Esophagus squamous epithelium (tissue), 5 donors: Measurements from ENCODE around the gene PODNL1. TPM values are rescaled to one million over a fixed set of nuclear protein-coding genes. Genes with fewer than 3 reads are reported as not detected.

ENCODE experiments used
- DNase-seq: peaks from one replicate; lab custom pipeline; 2025; lab: John Stamatoyannopoulos, UW
- H3K27ac ChIP-seq, 4 donors: fragments of 200-600 bp; sonication (generic); one replicate each; pipeline ENCODE4 v1.5.1; 2016 to 2019; ENCODE audit warnings: mild to moderate bottlenecking in 1 of 4
- H3K27me3 ChIP-seq, 4 donors: fragments of 200-600 bp; sonication (generic); 1 replicate in 3 of 4; 2 replicates in 1 of 4; pipeline versions ENCODE4 v1.5.1 to v1.6.0; 2017 to 2021; ENCODE audit warnings: antibody characterized with exemption in 1 of 4
- H3K36me3 ChIP-seq, 3 donors: fragments of 200-600 bp; sonication (generic); one replicate each; pipeline ENCODE4 v1.5.1; 2016 to 2019
- H3K4me1 ChIP-seq, 3 donors: fragments of 200-600 bp; sonication (generic); one replicate each; pipeline ENCODE4 v1.5.1; 2017 to 2019
- H3K4me3 ChIP-seq, 4 donors: fragments of 200-600 bp; sonication (generic); 1 replicate in 3 of 4; 2 replicates in 1 of 4; pipeline ENCODE4 v1.5.1; 2016 to 2019; ENCODE audit warnings: mild to moderate bottlenecking in 2 of 4, moderate library complexity in 1 of 4
- H3K9me3 ChIP-seq, 3 donors: fragments of 200-600 bp; sonication (generic); one replicate each; pipeline ENCODE4 v1.5.1; 2016 to 2019
- POLR2A ChIP-seq, 4 donors: fragments of 450-650 bp; IDR thresholded peaks; one replicate each; pipeline ENCODE4 v1.6.1; 2017; ENCODE audit warnings: antibody characterized with exemption in 4 of 4, mild to moderate bottlenecking in 4 of 4, moderate library complexity in 3 of 4
- WGBS, 2 donors: methylation state at CpG; one replicate each; pipeline ENCODE4 v1.1.5; 2018; 5-methylcytosine and 5-hydroxymethylcytosine counted together
- intact Hi-C: fragments of 100-400 bp; cut with DNase I; formaldehyde crosslinking; loops from one replicate; pipeline ENCODE4 v1.15.0; 2022
- total RNA-seq, 4 donors: library from RNA; depleted of rRNA; stranded (reverse); fragments of >200 nt; gene quantifications; one replicate each; pipeline ENCODE4 v1.1.0, GENCODE V29; 2016
- TF ChIP-seq, protein P1 (sequence below), 6 experiments: fragments of 450-650 bp in 4 of 6; fragments of 200-600 bp in 2 of 6; sonication (generic) in 2 of 6; IDR thresholded peaks; one replicate each; pipeline ENCODE4 v1.5.1; 2016 to 2019; ENCODE audit warnings: antibody characterized with exemption in 6 of 6, mild to moderate bottlenecking in 4 of 6, moderate library complexity in 4 of 6
- donor health status: DM: yes; HTN: yes; CAD: no.

Gene PODNL1
- total RNA-seq, 4 donors from 2014 or later = 2.3 to 8.0 (median 3.3) TPM

DNA sequence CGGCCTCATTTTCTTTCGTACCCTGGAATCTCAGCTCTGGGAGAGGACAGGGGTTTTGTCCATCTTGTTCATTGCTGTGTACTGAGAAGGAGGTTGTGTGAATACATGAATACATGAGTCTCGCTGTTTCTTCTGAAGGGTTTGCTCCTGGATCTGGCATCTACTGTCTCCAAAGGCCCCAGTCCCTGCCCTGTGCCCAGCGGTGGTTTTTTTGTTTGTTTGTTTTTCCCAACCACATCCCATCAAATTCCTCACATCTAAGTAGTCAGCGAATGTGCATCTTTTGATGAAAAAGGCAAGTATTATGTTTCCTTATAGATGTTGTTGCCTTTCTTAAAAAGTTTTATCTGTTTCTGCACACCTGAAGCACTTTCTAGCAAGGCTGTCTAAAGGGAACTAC is 26.6 kb upstream of the PODNL1 start:
- DNase-seq = no peak
- H3K4me1 ChIP-seq = peaks cover 0 to 20% (median 0%) of the 10 kb centered on the region in 3 donors
- intact Hi-C loops = no loop called here
- peaks cover 24 to 100% (median 40%) of the 10 kb centered on the region in 3 donors for H3K36me3 ChIP-seq
- H3K27ac ChIP-seq = no peak overlapping the region
- no peak overlapping the region for H3K4me3 ChIP-seq
- H3K9me3 ChIP-seq = no peaks in the 10 kb centered on the region
- no peak for TF ChIP-seq POLR2A (IDR thresholded peaks at IDR 0.05)
- TF ChIP-seq, protein P1, sequence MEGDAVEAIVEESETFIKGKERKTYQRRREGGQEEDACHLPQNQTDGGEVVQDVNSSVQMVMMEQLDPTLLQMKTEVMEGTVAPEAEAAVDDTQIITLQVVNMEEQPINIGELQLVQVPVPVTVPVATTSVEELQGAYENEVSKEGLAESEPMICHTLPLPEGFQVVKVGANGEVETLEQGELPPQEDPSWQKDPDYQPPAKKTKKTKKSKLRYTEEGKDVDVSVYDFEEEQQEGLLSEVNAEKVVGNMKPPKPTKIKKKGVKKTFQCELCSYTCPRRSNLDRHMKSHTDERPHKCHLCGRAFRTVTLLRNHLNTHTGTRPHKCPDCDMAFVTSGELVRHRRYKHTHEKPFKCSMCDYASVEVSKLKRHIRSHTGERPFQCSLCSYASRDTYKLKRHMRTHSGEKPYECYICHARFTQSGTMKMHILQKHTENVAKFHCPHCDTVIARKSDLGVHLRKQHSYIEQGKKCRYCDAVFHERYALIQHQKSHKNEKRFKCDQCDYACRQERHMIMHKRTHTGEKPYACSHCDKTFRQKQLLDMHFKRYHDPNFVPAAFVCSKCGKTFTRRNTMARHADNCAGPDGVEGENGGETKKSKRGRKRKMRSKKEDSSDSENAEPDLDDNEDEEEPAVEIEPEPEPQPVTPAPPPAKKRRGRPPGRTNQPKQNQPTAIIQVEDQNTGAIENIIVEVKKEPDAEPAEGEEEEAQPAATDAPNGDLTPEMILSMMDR (IDR thresholded peaks at IDR 0.05) = no peak
- no peaks in the 10 kb centered on the region for H3K27me3 ChIP-seq
- 84 to 88% methylated on average over 5 of the region's 5 CpGs for WGBS, 2 donors

DNA sequence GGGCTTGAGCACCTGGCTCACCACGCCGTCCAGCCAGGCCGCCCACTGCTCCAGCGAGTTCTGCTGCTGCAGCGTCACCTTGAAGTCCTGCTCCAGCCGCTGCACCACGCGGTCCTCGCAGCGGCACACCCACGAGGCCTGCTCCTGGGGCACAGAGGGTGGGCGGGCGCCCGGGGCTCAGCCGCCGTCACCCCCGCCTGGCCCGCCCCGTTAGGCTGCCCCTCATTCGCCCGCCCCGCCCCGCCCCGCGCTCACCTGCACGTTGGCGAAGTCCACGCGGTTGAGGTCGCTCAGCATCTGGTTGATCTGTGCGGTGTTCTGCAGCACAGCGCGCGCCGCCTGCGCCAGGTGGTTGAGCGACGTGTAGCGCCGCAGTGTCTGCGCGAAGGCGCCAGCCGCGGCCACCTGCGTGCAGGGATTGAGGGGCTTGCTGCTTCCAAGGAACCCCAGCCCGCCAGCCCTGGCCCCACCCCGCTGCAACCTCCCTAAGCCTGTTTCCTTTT is 25.4 kb upstream of the PODNL1 start:
- TF ChIP-seq, protein P1 (IDR thresholded peaks at IDR 0.05) = no peak
- TF ChIP-seq POLR2A (IDR thresholded peaks at IDR 0.05) = no peak
- H3K36me3 ChIP-seq = peaks cover 22 to 100% (median 37%) of the 10 kb centered on the region in 3 donors

DNA sequence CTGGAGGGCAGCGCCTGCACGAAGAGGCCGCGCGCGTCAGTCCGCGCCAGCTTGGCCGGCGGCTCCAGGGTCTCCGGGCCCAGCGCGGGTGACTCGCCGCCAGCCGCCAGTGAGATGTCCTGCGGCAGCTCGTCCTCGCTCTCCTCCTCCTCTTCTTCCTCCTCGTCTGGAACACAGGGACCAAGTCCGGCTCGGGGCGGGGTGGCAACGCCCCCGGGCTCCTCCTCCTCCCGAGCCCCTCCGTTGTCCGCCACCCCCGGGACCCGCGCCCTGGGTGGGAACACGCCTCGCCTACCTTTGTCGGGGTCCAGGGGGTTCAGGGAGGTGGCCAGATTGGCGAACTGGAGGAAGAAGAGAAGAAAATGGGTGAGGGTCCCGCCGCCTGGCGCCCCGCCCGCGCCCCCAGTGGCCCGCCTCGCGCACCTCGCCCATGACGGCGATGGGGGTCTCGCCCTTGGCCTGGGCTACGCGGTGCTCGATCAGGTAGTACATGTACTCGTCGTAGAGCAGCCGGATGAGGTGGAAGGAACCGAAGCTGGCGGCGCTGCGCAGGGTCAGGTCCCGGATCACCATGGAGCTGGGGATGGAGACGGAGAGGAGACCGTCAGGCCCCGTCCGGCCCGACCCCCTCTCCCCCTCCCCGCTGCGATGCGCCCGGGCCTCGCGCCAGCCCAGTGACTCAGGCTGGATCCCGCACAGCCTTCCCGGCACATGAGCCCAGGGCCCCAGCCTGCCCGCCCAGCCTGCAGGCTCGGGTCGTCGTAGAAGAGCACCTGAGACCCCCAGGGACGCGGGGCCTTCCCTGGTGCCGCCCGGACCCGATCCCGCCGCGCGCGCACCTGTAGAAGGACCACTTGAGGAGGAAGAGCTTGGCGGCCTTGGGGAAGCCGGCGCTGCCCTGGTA is 24.7 kb upstream of the PODNL1 start:
- Histone ChIP-seq H3K36me3 (peaks cover 19 to 100% (median 35%) of the 10 kb centered on the region in 3 donors), H3K9me3 (no peaks in the 10 kb centered on the region), H3K27ac (peak overlapping the region in 2 of 4 donors; percentile 28 to 50), H3K4me3 (peak overlapping the region in 3 of 4 donors; percentile 31 to 54 (median 39)), H3K27me3 (no peaks in the 10 kb centered on the region), H3K4me1 (peaks cover 0 to 20% (median 0%) of the 10 kb centered on the region in 3 donors)
- no peak for DNase-seq
- no peak for TF ChIP-seq POLR2A (IDR thresholded peaks at IDR 0.05)
- TF ChIP-seq, protein P1 (IDR thresholded peaks at IDR 0.05) = no peak
- 60% methylated on average over 21 of the region's 89 CpGs; no CpG with 5 or more reads in 1 of the 2 donors for WGBS, 2 donors
- intact Hi-C loops = no loop called here

More for the DNA sequence above, 25.4 kb upstream of the PODNL1 start:
- Histone ChIP-seq H3K4me1 (peaks cover 0 to 20% (median 0%) of the 10 kb centered on the region in 3 donors), H3K9me3 (no peaks in the 10 kb centered on the region), H3K27me3 (no peaks in the 10 kb centered on the region), H3K4me3 (no peak overlapping the region), H3K27ac (no peak overlapping the region)
- WGBS, 2 donors = 92 to 93% methylated on average over 14 to 16 of the region's 48 CpGs
- DNase-seq = no peak
- intact Hi-C loops = no loop called here

DNA sequence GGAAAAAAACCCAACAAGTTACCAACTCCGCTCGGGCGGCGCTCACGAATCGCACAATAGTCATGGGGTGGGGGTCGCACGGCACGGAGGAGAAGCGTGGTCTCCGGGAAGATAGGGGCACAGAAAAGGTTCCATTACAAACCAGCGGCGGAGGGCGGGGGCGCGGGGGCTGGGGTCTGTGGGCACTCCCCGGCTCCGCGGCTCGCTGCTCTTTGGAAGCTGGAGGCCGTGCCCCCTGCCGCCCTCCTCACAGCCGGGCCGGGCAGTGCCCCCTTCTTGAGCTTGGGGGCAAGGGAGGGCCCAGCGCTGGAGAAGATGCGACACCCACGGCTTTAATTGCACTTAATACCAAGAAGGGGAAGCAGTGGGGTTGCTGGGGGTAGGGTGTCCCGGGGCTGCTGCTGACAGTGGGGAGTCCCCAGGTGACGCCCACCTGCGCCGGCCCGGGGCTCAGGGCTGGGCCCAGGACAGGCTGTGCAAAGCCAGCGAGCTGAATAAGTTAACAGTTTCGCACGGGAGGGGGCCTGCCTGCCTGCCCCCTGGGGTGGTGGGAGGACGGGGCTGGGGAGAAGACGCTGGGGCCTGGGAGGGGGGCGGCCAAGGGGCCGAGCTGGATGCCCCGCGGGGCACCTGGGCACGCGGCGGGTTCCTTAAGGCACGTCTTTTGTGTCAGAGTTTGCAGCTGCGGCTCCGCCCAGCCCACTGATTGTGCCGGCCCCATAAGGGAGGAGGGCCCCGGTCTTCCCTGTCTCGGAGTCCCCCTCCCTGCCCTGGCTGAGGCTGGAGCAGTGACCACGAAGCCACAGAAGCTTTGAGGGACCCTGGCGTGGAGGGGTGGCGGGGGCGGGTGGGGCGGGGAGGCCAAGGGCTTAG is 23.8 kb upstream of the PODNL1 start:
- Histone ChIP-seq H3K27ac (peak overlapping the region in 2 of 4 donors; percentile 28 to 50), H3K4me3 (peak overlapping the region in 3 of 4 donors; percentile 31 to 54 (median 39))

More for the DNA sequence above, 23.8 kb upstream of the PODNL1 start:
- WGBS, 2 donors = 80 to 88% methylated on average over 3 to 23 of the region's 55 CpGs
- TF ChIP-seq POLR2A (IDR thresholded peaks at IDR 0.05) = no peak
- TF ChIP-seq, protein P1 (IDR thresholded peaks at IDR 0.05) = no peak
- DNase-seq = no peak
- intact Hi-C loops = no loop called here
- Histone ChIP-seq H3K9me3 (no peaks in the 10 kb centered on the region), H3K4me1 (peaks cover 0 to 20% (median 0%) of the 10 kb centered on the region in 3 donors), H3K27me3 (no peaks in the 10 kb centered on the region), H3K36me3 (peaks cover 13 to 100% (median 37%) of the 10 kb centered on the region in 3 donors)
